PC-9 (cell line): Measurements from ENCODE around the gene SAMD10. TPM values are rescaled to one million over a fixed set of nuclear protein-coding genes. Genes with fewer than 3 reads are reported as not detected.

Experiments used
- BruUV-seq: library from RNA; stranded (reverse); fragments of 400-500 nt; replicated peaks from 2 replicates; lab custom pipeline; 2021; lab: Mats Ljungman, UMichigan
- CTCF ChIA-PET: fragments of 300-600 bp; sonication (Branson Sonifier 250); formaldehyde crosslinking; loops from one replicate; lab custom pipeline; 2022; ENCODE audit warnings: antibody characterized with exemption; lab: Charles Lee
- POLR2A ChIA-PET: fragments of 300-600 bp; sonication (Branson Sonifier 250); formaldehyde crosslinking; loops from one replicate; lab custom pipeline; 2022; ENCODE audit warnings: antibody characterized with exemption; ENCODE audit not compliant: unreplicated experiment; lab: Charles Lee
- DNase-seq, 2 experiments: peaks; one replicate each; pipeline versions ENCODE4 v3.0.0 to v3.0.0-alpha.2; 2015 to 2022; ENCODE audit warnings: mixed read lengths in 1 of 2
- H2AFZ ChIP-seq: fragments of 200-600 bp; sonication (generic); 2 replicates; pipeline ENCODE4 v1.8.1; 2017; ENCODE audit warnings: antibody characterized with exemption
- H3F3A ChIP-seq: fragments of 200-600 bp; sonication (generic); 2 replicates; pipeline ENCODE4 v1.8.1; 2017; ENCODE audit warnings: antibody characterized with exemption, mild to moderate bottlenecking, low read depth; ENCODE audit not compliant: insufficient read depth
- H3K27ac ChIP-seq: fragments of 200-600 bp; sonication (generic); 2 replicates; pipeline ENCODE4 v1.6.1; 2016; ENCODE audit warnings: mixed run types
- H3K27me3 ChIP-seq: fragments of 200-600 bp; sonication (generic); 2 replicates; pipeline ENCODE4 v1.6.1; 2016; ENCODE audit warnings: low read depth, mixed run types; ENCODE audit not compliant: insufficient read depth
- H3K36me3 ChIP-seq: fragments of 200-600 bp; sonication (generic); 2 replicates; pipeline ENCODE4 v1.6.1; 2016; ENCODE audit warnings: low read depth, mixed run types
- H3K4me1 ChIP-seq: fragments of 200-600 bp; sonication (generic); replicated peaks from 2 replicates; pipeline ENCODE4 v1.6.1; 2016; ENCODE audit warnings: mixed run types; ENCODE audit not compliant: insufficient read depth
- H3K4me2 ChIP-seq: fragments of 200-600 bp; sonication (generic); 2 replicates; pipeline ENCODE4 v1.6.1; 2017; ENCODE audit warnings: mixed run types
- H3K4me3 ChIP-seq: fragments of 200-600 bp; sonication (generic); 2 replicates; pipeline ENCODE4 v1.6.1; 2016; ENCODE audit warnings: mixed run types
- H3K79me2 ChIP-seq: fragments of 200-600 bp; sonication (generic); 2 replicates; pipeline ENCODE4 v1.6.1; 2017; ENCODE audit warnings: low read depth, mixed run types
- H3K9me2 ChIP-seq: fragments of 200-600 bp; sonication (generic); 2 replicates; pipeline ENCODE4 v1.8.1; 2017; ENCODE audit warnings: mild to moderate bottlenecking; ENCODE audit not compliant: insufficient read depth
- H3K9me3 ChIP-seq: fragments of 200-600 bp; sonication (generic); 2 replicates; pipeline ENCODE4 v1.8.1; 2016; ENCODE audit warnings: low read depth; ENCODE audit not compliant: insufficient read depth
- H4K20me1 ChIP-seq: fragments of 200-600 bp; sonication (generic); 2 replicates; pipeline ENCODE4 v1.8.1; 2017; ENCODE audit not compliant: insufficient read depth
- EZH2 ChIP-seq: fragments of 200-600 bp; sonication (generic); IDR thresholded peaks from 2 replicates; pipeline ENCODE4 v1.8.0; 2017; ENCODE audit warnings: antibody characterized with exemption, low read depth
- intact Hi-C: fragments of 100-400 bp; cut with micrococcal nuclease; formaldehyde crosslinking; loops from one replicate; pipeline ENCODE4 v1.10.0; 2022; ENCODE audit not compliant: unreplicated experiment
- total RNA-seq: library from RNA; stranded (reverse); gene quantifications from 2 replicates; pipeline ENCODE4 v1.2.3, GENCODE V29; 2021
- TF ChIP-seq, protein P1 (sequence below): fragments of 200-600 bp; sonication (generic); conservative IDR thresholded peaks from 2 replicates; pipeline ENCODE4 v1.6.1; 2017; ENCODE audit warnings: mixed run types, antibody characterized with exemption, mild to moderate bottlenecking, moderate library complexity

SAMD10 gene
- total RNA-seq, 1 experiment from 2014 or later: 18.7 TPM

GRCh38 chr20:63955827-63956663 lies 23.4 kb downstream of the SAMD10 start, which contains the start of gene UCKL1:
TSS of gene UCKL1 (minus strand) at chr20:63956416. CDS start at chr20:63956372, 44 bp downstream.
- no peak for TF ChIP-seq EZH2
- TF ChIP-seq, protein P1, sequence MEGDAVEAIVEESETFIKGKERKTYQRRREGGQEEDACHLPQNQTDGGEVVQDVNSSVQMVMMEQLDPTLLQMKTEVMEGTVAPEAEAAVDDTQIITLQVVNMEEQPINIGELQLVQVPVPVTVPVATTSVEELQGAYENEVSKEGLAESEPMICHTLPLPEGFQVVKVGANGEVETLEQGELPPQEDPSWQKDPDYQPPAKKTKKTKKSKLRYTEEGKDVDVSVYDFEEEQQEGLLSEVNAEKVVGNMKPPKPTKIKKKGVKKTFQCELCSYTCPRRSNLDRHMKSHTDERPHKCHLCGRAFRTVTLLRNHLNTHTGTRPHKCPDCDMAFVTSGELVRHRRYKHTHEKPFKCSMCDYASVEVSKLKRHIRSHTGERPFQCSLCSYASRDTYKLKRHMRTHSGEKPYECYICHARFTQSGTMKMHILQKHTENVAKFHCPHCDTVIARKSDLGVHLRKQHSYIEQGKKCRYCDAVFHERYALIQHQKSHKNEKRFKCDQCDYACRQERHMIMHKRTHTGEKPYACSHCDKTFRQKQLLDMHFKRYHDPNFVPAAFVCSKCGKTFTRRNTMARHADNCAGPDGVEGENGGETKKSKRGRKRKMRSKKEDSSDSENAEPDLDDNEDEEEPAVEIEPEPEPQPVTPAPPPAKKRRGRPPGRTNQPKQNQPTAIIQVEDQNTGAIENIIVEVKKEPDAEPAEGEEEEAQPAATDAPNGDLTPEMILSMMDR: 0 out of 2 replicates have a peak, but pooled peaks have one; percentile 13
- Histone ChIP-seq H3K9me2 (no peaks in the 10 kb centered on the region), H3K9me3 (no peaks in the 10 kb centered on the region), H3K27me3 (no peaks in the 10 kb centered on the region), H3K36me3 (no peaks in the 10 kb centered on the region), H3K4me1 (peaks cover 26% of the 10 kb centered on the region; the same call in 1 of the 2 replicates), H3K27ac (peak within 1 kb of the TSS; percentile 65), H4K20me1 (peaks cover 40% of the 10 kb centered on the region), H3F3A (peaks cover 24% of the 10 kb centered on the region), H2AFZ (peak within 1 kb of the TSS; percentile 91), H3K4me2 (peak within 1 kb of the TSS; percentile 88), H3K79me2 (peaks cover 51% of the 10 kb centered on the region), H3K4me3 (peak within 1 kb of the TSS; percentile 74)
- CTCF ChIA-PET: no interaction called here
- TSS peak; percentile 59 for BruUV-seq
- intact Hi-C loops: loop anchor here (1.0 to 5.0 kb wide), 6 partner anchors 17 to 418 kb away; partner anchors contain the start of genes ARFRP1, DNAJC5 and TCEA2
- peak; percentile 74 to 94 for DNase-seq
- POLR2A ChIA-PET: interaction anchor here (0.6 to 0.8 kb wide), 4 partner anchors 26 to 403 kb away, joined by 4 to 7 read pairs (median 5); partner anchors contain the start of genes ARFRP1 and ZGPAT

- Histone ChIP-seq H3F3A (peaks cover 24% of the 10 kb centered on the region), H3K4me3 (peak overlapping the region; percentile 74), H3K36me3 (no peaks in the 10 kb centered on the region), H3K9me2 (no peaks in the 10 kb centered on the region), H4K20me1 (peaks cover 47% of the 10 kb centered on the region), H2AFZ (peak overlapping the region; percentile 91), H3K27ac (no peak overlapping the region), H3K4me2 (peak overlapping the region; percentile 88), H3K4me1 (peaks cover 26% of the 10 kb centered on the region; the same call in 1 of the 2 replicates), H3K9me3 (no peaks in the 10 kb centered on the region), H3K79me2 (peaks cover 58% of the 10 kb centered on the region), H3K27me3 (no peaks in the 10 kb centered on the region)
- peak; percentile 45 to 59 for DNase-seq
- intact Hi-C loops: loop anchor here (5.0 kb wide), 2 partner anchors 58 to 167 kb away; partner anchors contain the start of gene DNAJC5
- ChIA-PET POLR2A (interaction anchor here (0.6 kb wide), 1 partner anchor 374 kb away, joined by 4 read pairs; no protein-coding TSS in a partner anchor), CTCF (interaction anchor here (0.6 to 0.7 kb wide), 2 partner anchors 90 to 1598 kb away, joined by 3 to 9 read pairs; no protein-coding TSS in a partner anchor)
- no TSS peak for BruUV-seq
- TF ChIP-seq, protein P1: peak; percentile 57
- no peak for TF ChIP-seq EZH2
Observed at GRCh38 chr20:63955281-63955826, 24.1 kb downstream of the SAMD10 start.

DNA sequence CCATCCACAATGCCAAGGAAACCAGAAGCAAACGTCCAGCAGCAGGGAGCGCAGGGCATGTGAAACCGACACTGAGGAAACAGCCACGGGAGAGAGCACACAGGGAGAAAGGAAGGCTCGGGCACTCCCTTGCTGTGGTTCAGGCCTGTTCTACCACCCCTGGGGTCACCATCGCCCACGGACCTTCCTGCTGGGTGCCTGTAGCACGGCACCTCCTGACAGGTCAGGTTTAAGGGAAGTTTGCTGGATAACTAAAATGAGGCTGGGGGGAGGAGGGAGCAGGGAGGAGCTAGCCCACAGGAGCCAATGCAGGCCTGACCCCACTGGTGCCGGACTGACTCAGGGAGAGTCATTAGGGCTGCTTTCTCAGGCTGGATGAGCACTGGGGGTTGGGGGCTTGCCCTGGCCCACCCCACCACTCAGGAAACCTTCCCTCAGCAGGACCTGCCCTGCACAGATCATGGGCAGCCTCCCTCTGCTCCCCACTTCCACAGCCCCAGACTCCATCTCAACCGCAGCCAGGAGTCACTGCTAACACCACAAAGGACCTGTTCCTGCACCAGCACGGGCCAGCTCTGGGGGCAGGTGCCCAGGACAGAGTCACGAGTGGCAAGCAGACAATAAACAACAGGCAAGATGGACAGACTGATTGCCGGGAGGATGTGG lies 25.5 kb downstream of the SAMD10 start:
- Histone ChIP-seq H3K4me3 (no peak overlapping the region), H3K27me3 (no peaks in the 10 kb centered on the region), H3K36me3 (no peaks in the 10 kb centered on the region), H3K9me2 (no peaks in the 10 kb centered on the region), H2AFZ (no peak overlapping the region), H3K4me2 (peak overlapping the region; percentile 88), H3F3A (peaks cover 36% of the 10 kb centered on the region), H3K4me1 (peaks cover 26% of the 10 kb centered on the region; the same call in 1 of the 2 replicates), H4K20me1 (peaks cover 61% of the 10 kb centered on the region), H3K79me2 (peaks cover 73% of the 10 kb centered on the region), H3K9me3 (no peaks in the 10 kb centered on the region), H3K27ac (no peak overlapping the region)
- BruUV-seq: no TSS peak
- intact Hi-C loops: no loop called here
- no peak for TF ChIP-seq EZH2
- TF ChIP-seq, protein P1: no peak
- no peak for DNase-seq
- CTCF ChIA-PET: no interaction called here
- POLR2A ChIA-PET: interaction anchor here (0.6 kb wide), 1 partner anchor 400 kb away, joined by 3 read pairs; the partner anchor contains the start of gene FNDC11
